Measurements from ENCODE around the gene EXPH5. TPM values are rescaled to one million over a fixed set of nuclear protein-coding genes. Genes with fewer than 3 reads are reported as not detected.

EXPH5 gene
- total and polyA plus RNA-seq, 9 of the 15 experiments (the other 6 are each of a cell fraction or from before 2014, with no cell fraction given) = 1.3 to 8.5 (median 4.8) TPM

GRCh38 chr11:108556019-108556418, 37.5 kb downstream of the EXPH5 start (continued):
- TF ChIP-seq RREB1 (CRISPR knock-in tag; IDR thresholded peaks at IDR 0.05) = no peak
- TF ChIP-seq FOXO4 (CRISPR knock-in tag; IDR thresholded peaks at IDR 0.05) = no peak
- no peak for TF ChIP-seq NCOA2 (IDR thresholded peaks at IDR 0.05; ENCODE audit: partially characterized antibody in 2 of 2)
- no peak for TF ChIP-seq COPS2 (conservative IDR thresholded peaks at IDR 0.05)
- TF ChIP-seq ZBTB40 (IDR thresholded peaks at IDR 0.05) = peak; percentile 84
- TF ChIP-seq ZBTB40 (CRISPR knock-in tag; IDR thresholded peaks at IDR 0.05) = no peak
- no peak for TF ChIP-seq ZBTB26 (CRISPR knock-in tag; IDR thresholded peaks at IDR 0.05)
- no peak for TF ChIP-seq ZBTB17 (CRISPR knock-in tag; IDR thresholded peaks at IDR 0.05)
- TF ChIP-seq FOS (IDR thresholded peaks at IDR 0.05; ENCODE audit: extremely low read depth, insufficient read length) = no peak
